ENCODE results near the gene PPP1R14C.

PPP1R14C gene

DNA sequence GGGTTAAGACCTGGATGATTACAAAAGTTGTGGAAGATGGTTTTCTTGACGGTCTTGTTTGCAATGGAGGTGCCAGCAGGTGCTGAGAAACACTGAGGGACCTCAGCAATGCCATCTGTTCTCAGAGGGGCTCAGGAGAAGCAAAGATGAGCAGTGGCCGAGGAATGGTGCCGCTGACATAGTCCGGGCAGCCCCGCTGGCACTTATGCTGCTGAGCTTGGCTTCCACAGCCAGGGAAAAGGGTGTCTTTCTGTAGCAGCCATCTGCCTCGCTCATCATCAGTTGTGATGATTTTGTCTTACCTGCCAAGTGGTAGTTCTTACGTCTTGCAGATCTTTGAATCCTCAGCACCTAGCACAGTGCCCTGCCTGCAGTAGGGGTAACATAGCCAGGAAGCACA lies 55.7 kb downstream of the PPP1R14C start:
- DNase-seq = no peak

DNA sequence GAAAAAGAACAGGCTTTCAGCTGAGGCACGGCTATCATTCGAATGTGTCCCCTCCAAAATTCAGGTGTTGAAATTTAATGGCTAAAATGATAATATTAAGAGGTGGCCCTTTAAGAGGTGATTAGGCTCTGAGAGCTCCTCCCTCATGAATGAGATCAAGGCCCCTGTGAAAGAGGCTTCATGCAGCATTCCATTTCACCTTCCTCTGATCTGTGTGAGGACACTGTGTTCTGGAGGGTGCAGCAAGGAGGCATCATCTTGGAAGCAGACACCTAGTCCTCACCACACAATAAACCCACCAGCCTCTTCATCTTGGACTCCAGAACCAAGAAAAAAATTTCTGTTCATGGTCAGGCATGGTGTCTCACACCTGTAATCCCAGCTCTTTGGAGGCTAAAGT lies 56.4 kb downstream of the PPP1R14C start:
- no peak for DNase-seq

GRCh38 chr6:150200428-150201100 lies 57.7 kb downstream of the PPP1R14C start:
- DNase-seq = no peak

- no peak for DNase-seq
These were observed 58.4 kb downstream of the PPP1R14C start for GRCh38 chr6:150201285-150201684.

DNA sequence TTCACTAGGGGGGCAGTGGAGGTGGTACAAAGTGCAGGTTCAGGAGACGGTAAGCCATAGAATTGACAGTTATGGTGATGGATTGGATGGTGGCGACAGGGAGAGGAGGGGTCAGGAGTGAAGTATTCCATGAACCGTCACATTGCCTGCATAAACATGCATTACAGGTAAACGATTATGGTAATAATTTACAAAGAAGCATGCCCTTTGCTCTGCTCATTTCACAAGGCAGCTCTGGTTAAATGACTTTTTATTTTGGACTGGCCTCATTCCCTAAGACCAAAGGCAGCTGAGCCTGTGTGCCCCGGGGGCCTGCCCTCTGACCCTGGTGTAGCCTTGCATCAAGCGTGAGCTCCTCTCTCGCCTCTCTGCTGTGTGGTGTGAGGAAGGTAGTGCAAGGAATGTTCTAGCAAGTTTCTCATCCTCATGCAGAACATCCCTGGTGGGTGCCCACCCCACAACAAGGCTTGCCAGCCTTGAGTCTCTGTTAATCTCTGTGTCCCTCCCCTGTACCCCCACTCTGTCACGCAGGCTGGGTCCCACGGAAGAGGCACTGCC lies 59.0 kb downstream of the PPP1R14C start:
- no peak for DNase-seq

- DNase-seq = no peak
These were observed 59.6 kb downstream of the PPP1R14C start for GRCh38 chr6:150202404-150202803.

DNA sequence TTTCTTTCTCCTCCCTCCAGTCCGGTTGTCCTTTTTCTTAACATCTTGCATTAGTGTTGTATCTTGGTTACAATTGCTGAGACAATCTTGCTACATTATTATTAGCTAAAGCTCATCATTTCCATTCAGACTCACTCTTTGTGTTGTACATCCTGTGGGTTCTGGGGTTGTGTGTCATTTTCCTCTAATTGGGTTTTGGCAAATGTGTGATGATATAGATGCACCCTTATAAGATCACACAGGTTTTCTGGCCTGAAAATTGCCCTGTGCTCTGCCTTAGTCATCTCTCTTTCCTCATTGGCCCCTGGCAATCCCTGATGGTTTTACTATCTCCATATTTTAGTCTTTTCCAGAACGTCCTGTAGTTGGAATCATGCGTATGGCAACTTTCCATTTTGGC lies 60.1 kb downstream of the PPP1R14C start:
- DNase-seq = no peak

DNA sequence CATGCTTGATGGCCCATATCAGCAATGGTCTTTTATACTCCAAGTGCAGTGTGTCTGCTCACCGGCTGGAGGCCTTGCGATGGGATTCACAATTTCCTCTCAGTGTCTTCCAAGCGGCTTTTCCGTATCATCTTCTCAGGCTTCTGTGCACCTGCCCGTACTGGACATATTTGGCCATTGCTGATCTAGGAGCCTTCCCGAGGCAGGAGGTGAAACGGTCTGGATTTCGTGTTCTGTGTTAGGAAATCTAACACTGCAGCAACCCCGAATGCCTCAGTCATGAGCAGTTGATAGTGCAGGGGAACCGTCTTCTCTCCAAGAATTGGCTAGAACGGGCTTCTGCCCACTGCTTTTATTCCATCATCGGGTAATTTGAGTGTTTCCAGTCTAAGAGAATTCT lies 60.5 kb downstream of the PPP1R14C start:
- DNase-seq = no peak

DNA sequence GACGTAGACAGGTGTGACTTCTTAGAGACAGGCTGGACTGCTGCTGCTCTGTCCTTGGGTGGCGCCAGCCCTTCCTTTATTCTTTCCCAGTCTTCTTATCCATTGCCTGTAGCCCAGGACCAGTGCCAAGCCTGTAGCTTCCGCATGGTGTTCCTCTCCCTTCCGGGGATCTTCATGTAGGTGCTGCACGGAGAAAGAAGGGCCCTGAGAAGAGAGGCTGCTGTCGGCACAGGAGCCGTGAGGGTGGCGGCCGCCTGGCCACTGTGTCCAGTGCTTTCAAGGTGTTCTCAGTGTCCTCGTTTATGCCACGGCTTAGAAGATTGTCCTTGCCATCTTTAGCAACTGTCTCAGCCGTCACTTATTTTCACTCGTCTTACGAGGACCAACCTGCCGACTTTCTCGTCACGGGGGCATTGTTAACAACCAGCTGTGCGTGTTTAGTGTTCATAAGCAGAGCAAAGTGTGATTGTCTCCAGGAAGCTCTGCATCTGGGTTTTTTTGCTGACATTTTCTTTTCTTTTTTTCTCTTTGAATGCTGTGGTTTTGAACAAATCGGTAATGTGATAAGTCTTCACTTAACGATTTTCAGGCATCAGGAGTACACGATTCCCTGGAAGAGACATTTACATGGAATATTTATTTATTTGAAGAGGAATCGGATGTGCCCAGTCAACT lies 61.2 kb downstream of the PPP1R14C start:
- DNase-seq = no peak

- no peak for DNase-seq
These were observed 62.0 kb downstream of the PPP1R14C start for GRCh38 chr6:150204705-150205472.

DNA sequence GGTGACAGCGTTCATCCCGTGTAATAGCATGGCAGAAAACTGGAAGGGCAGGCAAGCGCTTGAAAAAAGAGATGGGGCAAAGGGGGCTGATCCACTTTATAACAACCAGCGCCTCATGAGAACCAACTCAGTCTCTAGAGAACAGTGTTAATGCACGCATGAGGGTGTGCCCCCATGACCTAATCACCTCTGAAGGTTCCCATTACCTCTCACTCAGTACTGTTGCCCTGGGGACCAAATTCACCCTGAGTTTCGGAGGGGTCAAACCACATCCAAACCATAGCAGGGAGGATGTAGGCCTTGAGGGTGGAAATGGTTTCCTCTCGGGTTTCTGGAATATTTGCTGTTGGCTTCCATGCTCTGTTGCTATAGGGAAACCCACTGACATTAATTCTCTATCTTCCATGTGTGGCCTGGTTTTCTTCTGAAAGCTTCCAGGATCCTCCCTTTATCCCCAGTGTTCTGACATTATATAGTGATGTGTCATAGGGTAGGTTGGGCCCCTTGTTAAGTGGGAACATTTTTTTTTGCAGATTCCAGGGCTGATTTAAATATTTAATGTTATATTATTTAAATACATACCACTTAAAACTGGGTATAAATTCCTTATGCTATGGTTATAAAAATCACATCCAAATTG lies 65.2 kb downstream of the PPP1R14C start:
- no peak for DNase-seq

DNA sequence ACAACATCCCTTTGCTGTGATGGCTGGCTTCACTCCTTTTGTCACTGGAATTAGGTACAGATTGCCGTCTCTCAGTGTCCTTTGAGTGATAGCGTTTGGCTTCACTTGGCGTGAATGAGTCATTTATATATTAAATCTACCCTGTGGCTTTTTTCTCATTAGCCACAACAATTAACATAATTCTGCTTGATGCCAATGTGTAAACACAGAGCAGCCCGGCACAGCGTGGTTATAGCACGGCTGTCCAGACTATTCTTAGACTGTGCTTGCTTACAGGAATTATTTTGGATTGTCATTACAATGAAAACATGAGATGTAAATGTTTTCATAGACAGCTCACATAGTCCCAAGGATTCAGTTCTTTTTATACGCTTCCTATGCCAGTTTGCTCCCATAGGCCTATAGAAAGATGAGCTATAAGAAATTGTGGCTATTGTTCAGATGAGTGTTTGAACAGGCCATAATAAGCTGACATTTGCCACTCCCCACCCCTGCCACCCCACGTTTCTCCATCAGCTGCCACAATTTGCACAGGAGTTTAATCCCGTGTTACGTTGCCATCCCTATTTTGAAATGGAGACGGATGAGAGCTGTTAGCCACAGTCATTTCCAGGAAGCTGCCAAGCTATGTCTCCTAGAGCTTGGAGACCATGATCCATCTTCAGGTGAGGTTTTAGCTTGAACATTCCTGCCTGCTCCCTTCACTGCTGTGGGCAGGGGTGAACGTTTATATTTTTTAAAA lies 65.9 kb downstream of the PPP1R14C start:
- no peak for DNase-seq

- DNase-seq = no peak
These were observed 66.6 kb downstream of the PPP1R14C start for GRCh38 chr6:150209415-150209814.

- no peak for DNase-seq
These were observed 69.1 kb downstream of the PPP1R14C start for GRCh38 chr6:150211700-150212511.

DNA sequence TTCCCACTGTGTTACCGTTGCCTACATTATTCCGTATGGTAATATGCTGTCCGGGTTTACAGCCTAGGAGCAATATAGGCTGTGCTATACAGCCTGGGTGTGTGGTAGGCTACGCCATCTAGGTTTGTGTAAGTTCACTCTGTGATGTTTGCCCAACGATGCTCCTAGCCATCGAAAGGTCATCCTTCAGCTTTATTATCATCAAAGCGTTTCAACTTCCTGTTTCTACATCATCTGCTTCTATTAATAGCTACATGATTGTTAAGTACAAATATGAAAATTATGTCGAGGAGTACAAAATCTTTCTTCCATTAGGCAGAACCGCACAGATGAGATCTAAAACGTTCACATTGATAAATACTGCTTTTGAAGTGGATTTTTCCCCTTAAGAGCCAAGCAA lies 69.9 kb downstream of the PPP1R14C start:
- DNase-seq = no peak

DNA sequence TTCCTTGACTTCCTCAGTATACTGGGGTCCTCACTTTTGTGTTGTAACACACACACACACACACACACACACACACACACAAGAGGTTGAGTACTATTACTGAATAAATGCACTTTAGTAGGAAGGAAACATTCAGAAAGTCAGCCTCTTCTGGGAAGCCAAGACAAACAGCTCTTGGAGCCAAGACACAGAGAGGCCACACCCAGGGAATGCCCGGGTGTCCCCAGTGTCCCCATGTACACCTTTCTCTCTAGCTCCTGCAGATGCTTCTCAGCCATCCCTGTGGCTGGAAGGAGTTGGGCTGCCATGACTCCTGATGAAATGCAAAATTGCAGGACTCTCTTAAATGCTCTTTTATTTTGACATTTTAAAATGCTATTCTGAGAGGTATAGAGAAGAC lies 70.5 kb downstream of the PPP1R14C start:
- no peak for DNase-seq

DNA sequence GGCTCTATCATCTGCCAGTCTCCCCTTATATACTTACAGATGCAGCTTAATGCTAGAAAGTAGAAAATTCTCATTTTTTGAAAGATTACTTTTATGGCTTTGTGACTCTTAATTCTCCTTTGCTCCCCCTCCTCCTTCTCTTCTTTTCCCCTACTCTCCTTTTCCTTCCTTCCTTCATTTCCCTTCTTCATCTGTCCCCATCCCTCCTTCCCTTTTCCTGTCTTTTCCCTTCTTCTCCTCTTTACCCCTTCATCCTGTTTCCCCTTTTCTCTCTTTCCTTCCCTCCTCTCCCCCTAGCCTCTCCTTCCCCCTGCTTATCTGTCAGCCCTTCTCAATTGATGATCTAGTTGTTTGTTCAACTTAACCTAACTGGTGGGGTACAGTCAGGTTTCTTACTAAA lies 71.5 kb downstream of the PPP1R14C start:
- no peak for DNase-seq

- DNase-seq = no peak
These were observed 78.0 kb downstream of the PPP1R14C start for GRCh38 chr6:150220634-150221551.

DNA sequence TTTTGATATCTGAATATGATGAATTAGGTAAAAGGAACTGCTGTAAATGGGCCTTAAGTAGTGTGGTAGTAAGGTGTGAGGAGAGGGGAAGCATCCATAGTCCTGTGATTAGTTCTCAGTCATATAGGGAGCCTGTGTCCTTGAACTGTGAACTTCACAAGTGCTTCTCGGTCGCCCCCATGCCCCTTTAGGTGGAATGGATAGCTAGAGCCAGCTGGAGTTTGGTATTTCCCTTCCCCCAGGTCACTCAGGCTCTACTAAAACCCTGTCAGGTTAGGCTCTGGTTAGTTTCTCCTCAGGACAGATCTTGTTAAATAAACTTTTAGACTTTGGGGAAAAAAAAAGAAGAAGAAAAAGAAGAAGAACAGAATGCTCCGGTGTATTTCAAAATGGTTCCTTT lies 82.0 kb downstream of the PPP1R14C start:
- DNase-seq = no peak

- no peak for DNase-seq
These were observed 84.4 kb downstream of the PPP1R14C start for GRCh38 chr6:150227281-150227680.
